Neural progenitor cell (in vitro differentiated cells): ENCODE results near the gene GCNT2. TPM values are rescaled to one million over a fixed set of nuclear protein-coding genes. Genes with fewer than 3 reads are reported as not detected.

Source experiments
- DNase-seq: peaks from one replicate; pipeline ENCODE4 v3.0.0-alpha.2; 2016; ENCODE audit warnings: low spot score
- H2AFZ ChIP-seq: fragments of 200-600 bp; sonication (generic); replicated peaks from 2 replicates; pipeline ENCODE4 v1.6.1; 2016; ENCODE audit warnings: antibody characterized with exemption
- H3F3A ChIP-seq: fragments of 200-600 bp; sonication (generic); 2 replicates; pipeline ENCODE4 v1.6.1; 2016; ENCODE audit warnings: antibody characterized with exemption, low read depth
- H3K27ac ChIP-seq: fragments of 200-600 bp; sonication (generic); 2 replicates; pipeline ENCODE4 v1.5.1; 2016; ENCODE audit warnings: mild to moderate bottlenecking
- H3K27me3 ChIP-seq: fragments of 200-600 bp; sonication (generic); 2 replicates; pipeline ENCODE4 v1.6.1; 2016; ENCODE audit warnings: mild to moderate bottlenecking, moderate library complexity
- H3K36me3 ChIP-seq: fragments of 200-600 bp; sonication (generic); 2 replicates; pipeline ENCODE4 v1.5.1; 2016
- H3K4me1 ChIP-seq: fragments of 200-600 bp; sonication (generic); 2 replicates; pipeline ENCODE4 v1.6.1; 2016; ENCODE audit warnings: mixed run types
- H3K4me2 ChIP-seq: fragments of 200-600 bp; sonication (generic); 2 replicates; pipeline ENCODE4 v1.6.1; 2016
- H3K4me3 ChIP-seq: fragments of 200-600 bp; sonication (generic); 2 replicates; pipeline ENCODE4 v1.5.1; 2016
- H3K79me2 ChIP-seq: fragments of 200-600 bp; sonication (generic); 2 replicates; pipeline ENCODE4 v1.6.1; 2016; ENCODE audit warnings: low read depth
- H3K9ac ChIP-seq: fragments of 200-600 bp; sonication (generic); 2 replicates; pipeline ENCODE4 v1.6.1; 2016
- H3K9me3 ChIP-seq: fragments of 200-600 bp; sonication (generic); 2 replicates; pipeline ENCODE4 v1.5.1; 2016; ENCODE audit warnings: low read depth
- H4K20me1 ChIP-seq: fragments of 200-600 bp; sonication (generic); 2 replicates; pipeline ENCODE4 v1.6.1; 2016; ENCODE audit warnings: low read depth
- H3K27ac Mint-ChIP-seq: 3 replicates; pipeline ENCODE4 v1.8.0; 2021; ENCODE audit warnings: mixed read lengths
- H3K27me3 Mint-ChIP-seq: 2 replicates; pipeline ENCODE4 v1.8.0; 2022; ENCODE audit warnings: low read depth, mild to moderate bottlenecking, inconsistent platforms, moderate library complexity, mixed read lengths; ENCODE audit not compliant: insufficient read depth
- H3K36me3 Mint-ChIP-seq: 3 replicates; pipeline ENCODE4 v1.8.0; 2021; ENCODE audit warnings: mixed read lengths
- H3K4me1 Mint-ChIP-seq: 3 replicates; pipeline ENCODE4 v1.8.0; 2021; ENCODE audit warnings: mixed read lengths
- H3K4me3 Mint-ChIP-seq: 3 replicates; pipeline ENCODE4 v1.8.0; 2021; ENCODE audit warnings: mild to moderate bottlenecking, moderate library complexity, mixed read lengths
- H3K9me3 Mint-ChIP-seq: 3 replicates; pipeline ENCODE4 v1.8.0; 2020; ENCODE audit warnings: mixed read lengths
- CTCF ChIP-seq: fragments of 200-600 bp; sonication (generic); IDR thresholded peaks from 2 replicates; pipeline ENCODE4 v1.5.1; 2017; ENCODE audit warnings: antibody characterized with exemption, mild to moderate bottlenecking
- EZH2 ChIP-seq: fragments of 200-600 bp; sonication (generic); IDR thresholded peaks from 2 replicates; pipeline ENCODE4 v1.6.1; 2017; ENCODE audit warnings: antibody characterized with exemption, mild to moderate bottlenecking, moderate library complexity
- EZH2phosphoT487 ChIP-seq: fragments of 200-600 bp; sonication (generic); IDR thresholded peaks from 2 replicates; pipeline ENCODE4 v1.6.1; 2017; ENCODE audit warnings: antibody characterized with exemption
- total RNA-seq: library from RNA; depleted of rRNA; stranded (reverse); fragments of >200 nt; gene quantifications from 2 replicates; pipeline ENCODE4 v1.2.3, GENCODE V29; 2015; ENCODE audit warnings: low replicate concordance

Gene GCNT2
- total RNA-seq, 1 donor from 2014 or later, result 48.4 TPM

GRCh38 chr6:10576226-10576625, 55.1 kb downstream of the GCNT2 start:
- DNase-seq, result no peak
- Mint-ChIP-seq H3K4me3 (no peak overlapping the region), H3K9me3 (no peaks in the 10 kb centered on the region), H3K4me1 (peaks cover 11% of the 10 kb centered on the region), H3K27ac (no peak overlapping the region), H3K27me3 (no peaks in the 10 kb centered on the region), H3K36me3 (peaks cover 12% of the 10 kb centered on the region)
- no peak overlapping the region for H3K4me2 ChIP-seq
- peaks cover 22% of the 10 kb centered on the region for H3F3A ChIP-seq
- no peak overlapping the region for H3K9ac ChIP-seq
- peaks cover 4% of the 10 kb centered on the region for H4K20me1 ChIP-seq
- no peaks in the 10 kb centered on the region for H3K36me3 ChIP-seq
- H3K79me2 ChIP-seq, result peaks cover 3% of the 10 kb centered on the region
- no peak overlapping the region for H3K4me3 ChIP-seq
- H2AFZ ChIP-seq, result no peak overlapping the region
- H3K27ac ChIP-seq, result peak overlapping the region; percentile 12
- H3K9me3 ChIP-seq, result no peaks in the 10 kb centered on the region
- TF ChIP-seq CTCF (no peak), EZH2 (no peak), EZH2phosphoT487 (no peak)
- no peaks in the 10 kb centered on the region for H3K27me3 ChIP-seq
- H3K4me1 ChIP-seq, result peaks cover 30% of the 10 kb centered on the region

- no peaks in the 10 kb centered on the region for H3K9me3 ChIP-seq
- H2AFZ ChIP-seq, result no peak overlapping the region
- peaks cover 7% of the 10 kb centered on the region for H3K36me3 Mint-ChIP-seq
- H3K27me3 ChIP-seq, result no peaks in the 10 kb centered on the region
- H3K9me3 Mint-ChIP-seq, result no peaks in the 10 kb centered on the region
- no peak overlapping the region for H3K27ac Mint-ChIP-seq
- peaks cover 30% of the 10 kb centered on the region for H3F3A ChIP-seq
- TF ChIP-seq EZH2, result no peak
- no peak for TF ChIP-seq CTCF
- TF ChIP-seq EZH2phosphoT487, result no peak
- H3K4me1 Mint-ChIP-seq, result peaks cover 14% of the 10 kb centered on the region
- no peaks in the 10 kb centered on the region for H3K36me3 ChIP-seq
- H3K9ac ChIP-seq, result no peak overlapping the region
- no peak overlapping the region for H3K4me2 ChIP-seq
- H3K4me1 ChIP-seq, result peaks cover 36% of the 10 kb centered on the region
- H3K27ac ChIP-seq, result no peak overlapping the region
- no peak overlapping the region for H3K4me3 Mint-ChIP-seq
- peaks cover 4% of the 10 kb centered on the region for H4K20me1 ChIP-seq
- H3K27me3 Mint-ChIP-seq, result no peaks in the 10 kb centered on the region
- peaks cover 3% of the 10 kb centered on the region for H3K79me2 ChIP-seq
- no peak overlapping the region for H3K4me3 ChIP-seq
- DNase-seq, result no peak
Observed at GRCh38 chr6:10577112-10577511, 56.0 kb downstream of the GCNT2 start.

GRCh38 chr6:10578723-10579122, 57.6 kb downstream of the GCNT2 start:
- H3K36me3 Mint-ChIP-seq, result peaks cover 3% of the 10 kb centered on the region
- Histone ChIP-seq H3K9ac (no peak overlapping the region), H4K20me1 (peaks cover 4% of the 10 kb centered on the region), H2AFZ (no peak overlapping the region), H3K4me1 (peaks cover 39% of the 10 kb centered on the region), H3K4me2 (no peak overlapping the region), H3K27me3 (no peaks in the 10 kb centered on the region), H3K9me3 (no peaks in the 10 kb centered on the region), H3K79me2 (peaks cover 3% of the 10 kb centered on the region), H3K27ac (no peak overlapping the region), H3F3A (peaks cover 45% of the 10 kb centered on the region), H3K36me3 (no peaks in the 10 kb centered on the region), H3K4me3 (no peak overlapping the region)
- TF ChIP-seq EZH2 (no peak), EZH2phosphoT487 (no peak), CTCF (no peak)
- no peak overlapping the region for H3K27ac Mint-ChIP-seq
- no peaks in the 10 kb centered on the region for H3K9me3 Mint-ChIP-seq
- no peak overlapping the region for H3K4me3 Mint-ChIP-seq
- H3K4me1 Mint-ChIP-seq, result peaks cover 24% of the 10 kb centered on the region
- H3K27me3 Mint-ChIP-seq, result no peaks in the 10 kb centered on the region
- DNase-seq, result no peak
